Keratinocyte (primary cell): ENCODE results near the gene PFAS. TPM values are rescaled to one million over a fixed set of nuclear protein-coding genes. Genes with fewer than 3 reads are reported as not detected.

ENCODE experiments used
- DNase-seq: peaks from one replicate; pipeline ENCODE4 v3.0.0-alpha.2; 2011; ENCODE audit warnings: low read depth, missing footprints, low spot score
- FAIRE-seq: peaks from 2 replicates; lab custom pipeline; 2011; peaks lifted over from hg19 to GRCh38; lab: Jason Lieb, UNC
- H2AFZ ChIP-seq: 2 replicates; pipeline ENCODE4 v1.6.0; 2012; ENCODE audit warnings: low read length, control low read depth, inconsistent platforms; ENCODE audit not compliant: control insufficient read depth
- H3K27ac ChIP-seq: 2 replicates; pipeline ENCODE4 v1.5.1; 2011; ENCODE audit warnings: low read length; ENCODE audit not compliant: control insufficient read depth, insufficient read depth
- H3K27me3 ChIP-seq: 3 replicates; pipeline ENCODE4 v1.6.0; 2011; ENCODE audit warnings: low read length; ENCODE audit not compliant: control insufficient read depth, insufficient read depth; ENCODE audit errors: extremely low read depth
- H3K36me3 ChIP-seq, 2 experiments: 2 replicates in 1 of 2; 3 replicates in 1 of 2; pipeline ENCODE4 v1.5.1; 2011; ENCODE audit warnings: low read length in 2 of 2, mild to moderate bottlenecking in 1 of 2; ENCODE audit not compliant: control insufficient read depth in 2 of 2, insufficient read depth in 2 of 2; ENCODE audit errors: extremely low read depth in 1 of 2
- H3K4me1 ChIP-seq: 3 replicates; pipeline ENCODE4 v1.5.1; 2011; ENCODE audit warnings: low read length; ENCODE audit not compliant: control insufficient read depth, insufficient read depth; ENCODE audit errors: extremely low read depth
- H3K4me2 ChIP-seq: 3 replicates; pipeline ENCODE4 v1.6.0; 2011; ENCODE audit warnings: low read depth, low read length; ENCODE audit not compliant: control insufficient read depth, insufficient read depth; ENCODE audit errors: extremely low read depth
- H3K4me3 ChIP-seq, 3 experiments: fragments of 200-600 bp in 1 of 3; sonication (generic) in 1 of 3; 2 replicates in 2 of 3; 3 replicates in 1 of 3; pipeline ENCODE4 v1.5.1; 2011 to 2016; ENCODE audit warnings: low read length in 3 of 3, mild to moderate bottlenecking in 3 of 3, control low read depth in 2 of 3, inconsistent platforms in 1 of 3, low read depth in 1 of 3, mixed read lengths in 1 of 3, mixed run types in 1 of 3, moderate library complexity in 1 of 3; ENCODE audit not compliant: control insufficient read depth in 2 of 3, insufficient read depth in 2 of 3; ENCODE audit errors: extremely low read depth in 1 of 3
- H3K79me2 ChIP-seq: 2 replicates; pipeline ENCODE4 v1.6.0; 2012; ENCODE audit warnings: low read length; ENCODE audit not compliant: control insufficient read depth, insufficient read depth
- H3K9ac ChIP-seq: 3 replicates; pipeline ENCODE4 v1.6.0; 2011; ENCODE audit warnings: low read length; ENCODE audit not compliant: control insufficient read depth, insufficient read depth; ENCODE audit errors: extremely low read depth
- H3K9me1 ChIP-seq: 3 replicates; pipeline ENCODE4 v1.6.0; 2011; ENCODE audit warnings: low read length; ENCODE audit not compliant: control insufficient read depth, insufficient read depth; ENCODE audit errors: extremely low read depth
- H3K9me3 ChIP-seq: 2 replicates; pipeline ENCODE4 v1.5.1; 2012; ENCODE audit warnings: low read depth, low read length; ENCODE audit not compliant: control insufficient read depth
- H4K20me1 ChIP-seq: 3 replicates; pipeline ENCODE4 v1.6.0; 2011; ENCODE audit warnings: low read length; ENCODE audit not compliant: control insufficient read depth, insufficient read depth; ENCODE audit errors: extremely low read depth
- CTCF ChIP-seq, 3 experiments: IDR thresholded peaks in 1 of 3; conservative IDR thresholded peaks in 1 of 3; optimal IDR thresholded peaks in 1 of 3; 2 replicates in 2 of 3; 3 replicates in 1 of 3; pipeline versions ENCODE3 to v1.5.1; 2011; ENCODE audit warnings: low read length in 3 of 3, mild to moderate bottlenecking in 3 of 3, moderate library complexity in 2 of 3, control low read depth in 1 of 3, inconsistent platforms in 1 of 3; ENCODE audit not compliant: insufficient read depth in 2 of 3; ENCODE audit errors: extremely low read depth in 1 of 3
- EZH2 ChIP-seq: IDR thresholded peaks from one replicate; pipeline ENCODE4 v1.6.1; 2012; ENCODE audit warnings: inconsistent platforms, mild to moderate bottlenecking, low read length, moderate library complexity
- dilution Hi-C: fragments of 300-500 bp; cut with MboI; formaldehyde crosslinking; loops from one replicate; pipeline ENCODE4 v1.7.0; 2020; ENCODE audit warnings: low sequenced_read_pairs; ENCODE audit not compliant: extremely low pct_ligation_motif_present
- polyA plus RNA-seq, 5 experiments: library from polyadenylated mRNA; depleted of rRNA in 3 of 5; stranded (reverse) in 3 of 5; stranded (forward) in 1 of 5; unstranded in 1 of 5; fragments of >200 nt; gene quantifications; 1 replicate in 1 of 5; 2 replicates in 3 of 5; 3 replicates in 1 of 5; pipeline versions ENCODE4 v1.2.1 to v1.2.3, GENCODE V29; 2011 to 2012; ENCODE audit warnings: missing spikeins in 2 of 5, low read depth in 1 of 5, low replicate concordance in 1 of 5

The PFAS gene
- polyA plus RNA-seq, 1 donor (not counting 4 experiments of a cell fraction or from before 2014, with no cell fraction given): 14.1 TPM

GRCh38 chr17:8243827-8244226 is 5.3 kb upstream of the PFAS start:
- DNase-seq: no peak
- Histone ChIP-seq H3K79me2 (peaks cover 32% of the 10 kb centered on the region), H3K9me3 (no peaks in the 10 kb centered on the region), H4K20me1 (no peaks in the 10 kb centered on the region), H3K36me3 (peaks cover 3 to 9% of the 10 kb centered on the region in 2 experiments), H3K27me3 (no peaks in the 10 kb centered on the region), H3K9ac (no peak overlapping the region), H3K4me3 (no peak overlapping the region), H2AFZ (no peak overlapping the region), H3K9me1 (no peaks in the 10 kb centered on the region), H3K27ac (no peak overlapping the region), H3K4me1 (no peaks in the 10 kb centered on the region), H3K4me2 (no peak overlapping the region)
- dilution Hi-C loops: no loop called here
- FAIRE-seq: no peak
- TF ChIP-seq CTCF (optimal IDR thresholded peaks at IDR 0.05 in 1 of 3, IDR thresholded peaks at IDR 0.05 in 1 of 3, conservative IDR thresholded peaks at IDR 0.05 in 1 of 3; ENCODE audit: extremely low read depth in 1 of 3, insufficient read depth in 2 of 3, low read length in 3 of 3) (no peak), EZH2 (no peak)

- H3K9me3 ChIP-seq: no peaks in the 10 kb centered on the region
- H3K79me2 ChIP-seq: peaks cover 38% of the 10 kb centered on the region
- FAIRE-seq: no peak
- no peak overlapping the region for H3K27ac ChIP-seq
- DNase-seq: no peak
- H3K4me1 ChIP-seq: peaks cover under 1% of the 10 kb centered on the region
- no peaks in the 10 kb centered on the region for H4K20me1 ChIP-seq
- H3K9ac ChIP-seq: no peak overlapping the region
- no peaks in the 10 kb centered on the region for H3K9me1 ChIP-seq
- TF ChIP-seq EZH2 (no peak), CTCF (optimal IDR thresholded peaks at IDR 0.05 in 1 of 3, IDR thresholded peaks at IDR 0.05 in 1 of 3, conservative IDR thresholded peaks at IDR 0.05 in 1 of 3; ENCODE audit: extremely low read depth in 1 of 3, insufficient read depth in 2 of 3, low read length in 3 of 3) (no peak)
- peaks cover 2 to 9% of the 10 kb centered on the region in 2 experiments for H3K36me3 ChIP-seq
- no peaks in the 10 kb centered on the region for H3K27me3 ChIP-seq
- H3K4me3 ChIP-seq: no peak overlapping the region
- dilution Hi-C loops: no loop called here
- H3K4me2 ChIP-seq: no peak overlapping the region
- no peak overlapping the region for H2AFZ ChIP-seq
Measured at GRCh38 chr17:8244768-8245167, 4.3 kb upstream of the PFAS start.
